GM21786 (cell line): ENCODE data around the gene SLC26A2.

Experiments
- ATAC-seq: cut with Tn5 transposase; IDR thresholded peaks from one replicate; pipeline ENCODE4 v1.9.1; 2021; ENCODE audit not compliant: unreplicated experiment

SLC26A2 gene

GRCh38 chr5:149961186-149961685 lies 678 bp downstream of the SLC26A2 start:
- ATAC-seq, result no peak

- no peak for ATAC-seq
These were observed 1.4 kb downstream of the SLC26A2 start for GRCh38 chr5:149961957-149962409.

DNA sequence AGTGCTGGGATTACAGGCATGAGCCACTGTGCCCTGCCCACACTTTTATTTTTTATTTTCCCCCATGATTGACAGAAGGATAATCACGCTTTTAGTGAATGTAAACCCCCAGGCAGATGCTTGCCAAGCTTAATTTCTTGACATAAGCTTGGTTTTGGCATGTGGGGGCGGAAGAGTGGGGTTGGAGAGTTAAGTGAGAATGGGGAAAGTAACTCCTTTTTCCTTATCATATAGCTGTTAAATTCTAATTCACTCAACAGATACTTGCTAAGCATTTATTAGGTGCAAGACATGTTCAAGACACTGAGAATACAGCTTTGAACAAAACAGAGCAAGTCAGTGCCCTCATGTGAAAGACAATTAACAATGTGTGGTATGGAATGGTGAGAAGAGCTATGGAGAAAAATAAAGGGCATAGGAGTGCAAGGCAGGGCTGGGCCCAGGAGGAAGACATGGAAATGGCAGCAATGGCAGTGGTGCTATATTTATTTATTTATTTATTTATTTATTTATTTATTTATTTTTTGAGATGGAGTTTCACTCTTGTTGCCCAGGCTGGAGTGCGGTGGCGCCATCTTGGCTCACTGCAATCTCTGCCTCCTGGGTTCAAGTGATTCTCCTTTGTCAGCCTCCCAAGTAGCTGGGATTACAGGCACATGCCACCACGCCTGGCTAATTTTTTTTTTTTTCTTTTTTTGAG lies 2.2 kb downstream of the SLC26A2 start:
- no peak for ATAC-seq

DNA sequence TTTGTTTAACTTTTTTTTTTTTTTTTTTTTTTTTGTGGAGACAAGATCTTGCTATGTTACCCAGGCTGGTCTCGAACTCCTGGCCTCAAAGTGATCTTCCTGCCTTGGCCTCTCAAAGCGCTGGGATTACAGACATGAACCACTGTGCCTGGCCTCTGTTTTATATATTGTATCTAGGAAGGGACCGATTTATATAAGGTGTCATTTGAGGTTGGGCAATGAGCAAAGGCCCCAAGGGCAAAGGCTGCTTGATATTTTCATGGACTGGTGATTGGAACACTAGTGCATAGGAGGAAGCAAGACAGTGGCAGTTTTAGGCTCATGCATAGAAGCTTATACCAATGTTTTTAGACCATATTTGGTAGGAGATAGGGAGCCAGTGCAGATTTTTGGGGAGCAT lies 3.2 kb downstream of the SLC26A2 start:
- ATAC-seq, result no peak

DNA sequence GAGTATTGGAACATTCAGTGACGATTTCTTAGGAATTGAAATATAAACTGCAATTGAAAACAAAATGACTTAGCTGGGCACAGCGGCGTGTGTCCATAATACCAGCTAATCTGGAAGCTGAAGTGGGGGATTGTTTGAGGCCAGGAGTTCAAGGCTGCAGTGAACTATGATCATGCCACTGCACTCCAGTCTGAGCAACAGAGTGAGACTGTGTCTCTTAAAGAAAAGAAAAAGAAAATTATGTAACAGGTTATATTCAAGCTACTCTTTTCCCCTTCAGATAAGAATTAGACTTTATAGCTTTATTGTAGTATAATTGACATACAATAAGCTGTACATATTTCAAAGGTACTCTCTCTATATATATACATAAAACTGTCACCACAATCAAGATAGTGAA lies 6.4 kb downstream of the SLC26A2 start:
- ATAC-seq, result no peak

GRCh38 chr5:149969181-149969930 lies 8.8 kb downstream of the SLC26A2 start:
- ATAC-seq, result no peak

DNA sequence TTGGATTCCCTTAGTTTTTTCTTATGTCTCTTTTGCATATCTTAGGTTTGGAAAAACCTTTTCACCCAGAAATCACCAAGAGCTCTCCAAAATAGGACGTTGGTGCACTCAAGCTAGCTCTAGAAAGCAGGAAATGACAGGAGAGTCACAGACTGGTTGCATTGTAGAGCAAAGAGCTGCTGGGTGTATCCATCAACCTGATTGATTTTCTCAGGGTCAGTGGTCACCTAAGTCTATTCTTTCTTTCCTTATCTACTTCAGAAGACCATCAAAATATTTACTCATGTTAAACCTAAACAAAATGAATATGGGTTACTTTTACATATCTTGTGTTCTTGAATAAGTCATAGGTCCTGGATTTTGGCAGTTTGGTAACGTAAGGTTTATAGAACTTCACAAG lies 14.9 kb downstream of the SLC26A2 start:
- no peak for ATAC-seq

DNA sequence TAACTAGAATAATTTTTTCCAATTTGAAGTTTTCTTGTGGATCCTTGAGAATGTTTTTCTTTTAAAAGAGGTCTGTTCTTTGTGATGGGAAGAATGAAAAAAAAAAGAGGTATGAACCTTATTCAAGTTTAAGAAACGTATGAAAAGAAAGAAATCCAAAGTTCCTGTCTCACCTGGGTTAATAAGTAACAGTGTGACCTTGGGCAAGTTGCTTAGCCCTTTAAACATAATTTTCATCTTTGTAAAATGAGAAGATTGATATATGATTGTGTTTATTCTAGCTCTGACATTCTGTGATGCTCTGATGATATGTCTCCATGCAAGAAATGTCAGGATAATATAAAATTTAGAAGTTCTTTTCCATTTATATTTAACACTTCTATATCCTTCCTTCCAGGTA lies 19.3 kb downstream of the SLC26A2 start:
- ATAC-seq, result no peak

DNA sequence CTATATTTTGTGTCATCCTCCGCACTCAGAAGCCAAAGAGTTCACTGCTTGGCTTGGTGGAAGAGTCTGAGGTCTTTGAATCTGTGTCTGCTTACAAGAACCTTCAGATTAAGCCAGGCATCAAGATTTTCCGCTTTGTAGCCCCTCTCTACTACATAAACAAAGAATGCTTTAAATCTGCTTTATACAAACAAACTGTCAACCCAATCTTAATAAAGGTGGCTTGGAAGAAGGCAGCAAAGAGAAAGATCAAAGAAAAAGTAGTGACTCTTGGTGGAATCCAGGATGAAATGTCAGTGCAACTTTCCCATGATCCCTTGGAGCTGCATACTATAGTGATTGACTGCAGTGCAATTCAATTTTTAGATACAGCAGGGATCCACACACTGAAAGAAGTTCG lies 20.6 kb downstream of the SLC26A2 start:
- no peak for ATAC-seq

GRCh38 chr5:149982505-149982904 lies 21.9 kb downstream of the SLC26A2 start:
- ATAC-seq, result no peak

GRCh38 chr5:149988126-149988525 lies 27.6 kb downstream of the SLC26A2 start:
- no peak for ATAC-seq

DNA sequence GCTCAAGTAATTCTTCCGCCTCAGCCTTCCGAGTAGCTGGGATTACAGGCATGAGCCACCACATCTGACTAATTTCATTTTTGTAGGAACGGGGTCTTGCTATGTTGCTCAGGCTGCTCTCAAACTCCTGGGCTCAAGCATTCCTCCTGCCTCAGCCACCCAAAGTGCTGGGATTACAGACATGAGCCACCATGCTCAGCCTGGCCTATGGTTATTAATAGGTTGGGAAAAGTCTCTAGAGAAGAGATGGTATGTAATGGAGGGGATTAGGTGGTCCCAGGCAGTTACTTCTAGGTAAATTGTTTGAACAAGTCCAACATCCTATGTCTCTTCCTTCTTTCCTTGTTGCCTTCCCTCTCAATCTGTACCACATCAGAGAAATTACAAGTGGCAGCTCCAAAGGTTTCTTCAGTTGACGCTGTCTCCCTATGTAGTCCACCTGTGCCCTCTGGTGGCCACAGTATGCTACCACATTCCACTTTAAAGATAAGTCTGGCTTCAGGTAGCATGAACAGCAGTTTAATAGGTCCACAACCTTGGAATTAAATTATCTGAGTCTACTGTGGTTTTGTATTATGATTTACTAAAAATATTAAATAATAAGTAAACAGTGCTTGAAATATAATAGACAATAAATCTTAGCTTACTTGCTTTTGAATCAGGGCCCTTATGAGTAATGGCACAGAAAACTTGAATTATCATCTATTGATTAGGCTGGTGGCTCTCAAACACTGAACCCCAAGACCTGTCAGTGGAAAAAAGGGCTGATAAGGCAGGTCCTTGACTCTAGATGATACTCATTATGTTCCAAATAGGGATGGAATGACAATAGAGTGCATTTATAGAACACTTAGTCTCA lies 30.2 kb downstream of the SLC26A2 start:
- ATAC-seq, result no peak

DNA sequence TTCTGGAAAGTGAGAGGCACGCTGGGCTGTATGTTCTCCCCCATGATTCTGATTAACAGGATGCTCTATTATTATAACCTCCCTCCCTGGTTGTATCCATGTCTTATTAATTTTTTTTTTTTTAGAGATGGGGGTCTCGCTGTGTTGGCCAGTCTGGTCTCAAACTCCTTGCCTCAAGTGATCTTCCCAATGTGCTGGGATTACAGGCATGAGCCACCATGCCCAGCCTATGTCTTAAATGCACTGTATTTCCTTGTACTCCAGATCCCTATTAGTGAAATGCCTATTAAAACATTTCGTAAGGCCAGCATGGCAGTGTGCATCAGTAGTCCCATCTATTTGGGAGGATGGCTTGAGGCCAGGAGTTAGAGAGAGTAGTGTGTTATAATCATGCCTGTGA lies 32.9 kb downstream of the SLC26A2 start:
- no peak for ATAC-seq

GRCh38 chr5:149995385-149996204 lies 35.0 kb downstream of the SLC26A2 start:
- no peak for ATAC-seq

DNA sequence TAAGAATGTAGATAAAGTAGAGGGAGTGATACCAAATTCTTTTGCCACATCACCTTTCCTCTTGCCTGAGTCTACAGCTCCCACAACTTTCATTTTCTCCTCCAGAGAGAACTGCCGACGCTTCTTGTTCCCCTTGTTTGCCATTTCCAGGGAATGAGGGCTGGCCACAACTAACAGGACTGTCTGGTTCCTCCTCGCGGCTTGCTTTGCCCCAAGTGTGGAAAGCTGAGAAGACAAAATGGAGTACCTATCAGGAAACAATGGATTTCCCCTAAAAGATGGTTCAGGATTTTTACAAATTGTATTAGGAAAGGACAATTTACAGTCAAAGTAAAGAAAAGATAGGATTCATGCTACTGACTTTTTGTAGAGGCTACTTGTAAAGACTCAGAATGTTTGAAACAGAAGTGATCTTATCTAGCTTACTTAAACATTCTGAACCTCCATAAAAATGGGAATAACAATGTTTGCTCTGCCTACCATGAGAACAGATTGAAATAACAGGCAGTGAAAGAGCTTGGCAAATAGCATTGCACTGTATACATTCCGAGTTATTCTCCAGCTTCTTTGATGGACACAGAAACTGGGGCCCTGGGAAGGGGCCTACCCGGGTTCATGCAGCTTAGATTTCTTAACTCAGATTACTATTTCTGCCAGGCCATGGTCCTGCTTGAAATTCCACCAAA lies 35.8 kb downstream of the SLC26A2 start:
- no peak for ATAC-seq

DNA sequence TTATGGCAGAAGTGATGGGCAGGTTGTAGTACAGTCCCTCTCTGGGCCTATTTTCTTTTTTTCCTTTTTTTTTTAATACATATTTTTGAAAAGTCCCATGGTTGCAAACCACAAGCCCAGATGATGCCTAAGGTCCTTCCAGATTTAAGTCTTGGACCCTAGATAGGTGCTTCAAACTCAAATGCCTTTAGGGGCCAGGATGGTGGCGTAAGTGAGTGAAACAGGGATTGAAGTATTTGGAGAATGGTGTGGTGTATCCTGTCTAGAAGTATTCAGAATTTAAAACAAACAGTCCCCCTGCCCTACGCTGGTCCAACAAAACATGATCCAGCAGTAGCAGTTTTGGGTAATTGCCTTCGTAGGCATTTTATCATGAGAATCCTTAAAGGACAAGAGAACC lies 37.7 kb downstream of the SLC26A2 start:
- ATAC-seq, result no peak

GRCh38 chr5:149999359-149999758 lies 38.8 kb downstream of the SLC26A2 start:
- no peak for ATAC-seq

- ATAC-seq, result no peak
These were observed 39.3 kb downstream of the SLC26A2 start for GRCh38 chr5:149999866-150000255.

DNA sequence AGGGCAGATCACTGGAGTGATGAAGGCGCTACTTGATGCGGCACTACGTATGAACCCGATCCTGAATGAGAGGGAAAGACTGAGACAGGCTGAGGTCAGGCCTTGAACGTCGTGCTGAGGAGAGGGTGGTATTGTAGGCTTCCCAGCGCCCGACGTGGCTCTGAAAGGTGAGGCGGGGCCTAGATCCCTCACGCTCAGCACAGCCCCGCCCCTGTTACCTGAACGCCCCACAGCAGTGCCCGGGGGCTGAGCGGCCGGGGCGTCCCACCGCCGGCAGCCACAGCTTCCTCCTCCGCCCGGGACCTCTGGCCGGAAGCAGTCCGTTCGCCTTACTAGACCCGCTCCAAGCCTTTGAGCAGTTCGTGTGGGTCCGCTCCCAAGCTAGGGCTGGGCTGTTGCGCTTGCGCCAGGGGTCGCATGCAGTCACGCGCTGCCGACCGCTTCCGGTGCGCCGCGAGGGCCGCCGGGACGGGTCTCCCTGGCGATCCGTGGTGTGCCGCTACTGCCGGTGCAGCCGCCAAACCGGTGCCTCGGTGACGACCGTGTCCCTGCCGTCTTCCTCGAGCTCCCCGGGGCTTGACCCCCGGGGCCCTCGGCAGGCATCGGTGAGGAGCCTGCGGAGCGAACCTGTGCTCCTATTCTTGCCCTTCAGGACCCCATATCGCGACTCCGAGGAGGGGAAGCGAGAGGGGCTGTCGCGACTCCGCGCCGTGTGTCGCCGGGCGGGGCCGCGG lies 39.9 kb downstream of the SLC26A2 start, which contains the start of the genes HMGXB3 and TIGD6:
HMGXB3 (plus strand) TSS at position 484 of the 734 bp plus-strand sequence. CDS start 4,114 bp downstream, outside the sequence.
TIGD6 (minus strand) TSS at position 399 of the 734 bp plus-strand sequence. CDS start 4,306 bp downstream, outside the sequence.
- ATAC-seq, result peak; percentile 83
